Measurements from ENCODE around the gene PIRT. TPM values are rescaled to one million over a fixed set of nuclear protein-coding genes. Genes with fewer than 3 reads are reported as not detected.

The PIRT gene
- total RNA-seq, 4 donors from 2014 or later: 0.42 to 3.5 (median 1.5) TPM

DNA sequence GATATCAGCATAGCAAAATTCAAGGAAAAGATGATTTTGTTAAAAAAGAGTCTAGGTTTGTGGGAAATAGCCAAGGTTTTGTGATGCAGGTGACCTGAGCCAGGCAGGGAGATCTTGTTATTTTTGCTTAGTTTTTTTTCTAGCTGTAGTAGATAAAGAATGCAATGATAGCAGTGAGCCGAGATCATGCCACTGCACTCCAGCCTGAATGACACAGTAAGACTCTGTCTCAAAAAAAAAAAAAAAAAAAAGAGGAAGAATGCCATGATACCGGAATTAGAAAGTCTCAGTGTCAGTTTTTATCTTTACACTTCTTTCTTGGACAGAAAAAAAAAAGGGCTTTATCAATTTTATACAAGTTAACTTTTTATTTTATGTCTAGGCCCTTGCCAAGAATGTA is 61.5 kb downstream of the PIRT start:
- no peaks in the 10 kb centered on the region for H3K27me3 ChIP-seq
- H3K9me3 ChIP-seq: peaks cover 0 to 7% (median 1%) of the 10 kb centered on the region in 4 donors
- no peak for TF ChIP-seq EP300 (IDR thresholded peaks at IDR 0.05)
- TF ChIP-seq POLR2AphosphoS5 (IDR thresholded peaks at IDR 0.05): no peak
- no peak for TF ChIP-seq CTCF (IDR thresholded peaks at IDR 0.05)
- TF ChIP-seq POLR2A (IDR thresholded peaks at IDR 0.05; ENCODE audit: low read depth): no peak
- no peak overlapping the region for H3K27ac ChIP-seq (replicated peaks in 1 of 4)
- 54% methylated on average over 2 of the region's 2 CpGs for WGBS
- no peaks in the 10 kb centered on the region for H3K4me1 ChIP-seq
- no peak overlapping the region for H3K4me3 ChIP-seq
- no peak for DNase-seq (ENCODE audit: extremely low spot score)
- intact Hi-C loops (cut with DNase I): no loop called here
- H3K36me3 ChIP-seq: no peaks in the 10 kb centered on the region

DNA sequence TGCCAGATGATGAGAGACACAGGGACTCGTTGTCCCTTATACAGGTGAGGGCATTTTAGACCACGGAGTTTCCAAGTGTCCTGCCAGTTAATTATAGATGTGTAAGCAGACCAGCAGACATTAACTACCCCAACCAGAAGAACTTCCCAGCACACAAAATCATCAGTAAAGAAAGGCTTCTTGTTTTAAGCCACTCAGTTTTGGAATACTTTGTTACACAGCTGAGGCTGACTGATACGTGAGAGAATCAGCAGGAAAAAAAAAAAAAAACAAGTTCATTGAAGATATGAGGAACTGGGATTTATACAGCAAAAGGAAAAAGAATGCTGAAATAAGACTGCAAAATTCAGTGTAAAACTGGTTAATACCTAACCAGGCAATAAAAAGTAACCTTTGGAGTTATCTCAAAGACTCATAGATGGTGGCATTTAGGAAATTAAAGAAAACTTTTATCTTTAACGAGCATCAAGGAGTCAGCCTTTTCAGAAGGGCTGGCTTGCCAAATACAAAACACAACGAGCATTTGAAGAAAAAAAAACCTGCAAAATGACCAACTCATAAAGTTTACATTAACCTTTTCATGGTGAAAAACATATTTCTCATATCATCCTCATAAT is 62.0 kb downstream of the PIRT start:
- 80% methylated on average over 5 of the region's 5 CpGs for WGBS
- Histone ChIP-seq H3K4me3 (no peak overlapping the region), H3K36me3 (no peaks in the 10 kb centered on the region), H3K27me3 (no peaks in the 10 kb centered on the region), H3K27ac (replicated peaks in 1 of 4) (no peak overlapping the region), H3K9me3 (peaks cover 0 to 7% (median 1%) of the 10 kb centered on the region in 4 donors), H3K4me1 (no peaks in the 10 kb centered on the region)
- TF ChIP-seq POLR2A (IDR thresholded peaks at IDR 0.05; ENCODE audit: low read depth) (no peak), CTCF (IDR thresholded peaks at IDR 0.05) (no peak), EP300 (IDR thresholded peaks at IDR 0.05) (no peak), POLR2AphosphoS5 (IDR thresholded peaks at IDR 0.05) (no peak)
- intact Hi-C loops (cut with DNase I): no loop called here
- no peak for DNase-seq (ENCODE audit: extremely low spot score)

DNA sequence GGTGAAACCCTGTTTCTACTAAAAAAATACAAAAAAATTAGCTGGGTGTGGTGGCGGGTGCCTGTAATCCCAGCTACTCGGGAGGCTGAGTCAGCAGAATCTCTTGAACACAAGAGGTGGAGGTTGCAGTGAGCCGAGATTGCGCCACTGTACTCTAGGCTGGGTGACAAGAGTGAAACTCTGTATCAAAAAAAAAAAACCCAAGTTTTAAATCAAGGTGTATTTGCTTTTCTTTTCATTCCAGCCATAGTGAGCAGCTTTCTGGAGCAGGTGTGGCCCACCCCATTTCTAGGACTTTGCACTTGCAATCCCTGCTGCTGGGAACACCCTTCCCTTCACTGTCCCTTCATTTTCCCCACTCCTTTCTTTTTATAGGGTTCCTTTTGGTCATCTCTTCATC is 62.8 kb downstream of the PIRT start:
- Histone ChIP-seq H3K27ac (replicated peaks in 1 of 4) (no peak overlapping the region), H3K36me3 (no peaks in the 10 kb centered on the region), H3K9me3 (peaks cover 0 to 7% (median under 1%) of the 10 kb centered on the region in 4 donors), H3K4me1 (no peaks in the 10 kb centered on the region), H3K4me3 (no peak overlapping the region), H3K27me3 (no peaks in the 10 kb centered on the region)
- WGBS: 87% methylated on average over 4 of the region's 4 CpGs
- no peak for DNase-seq (ENCODE audit: extremely low spot score)
- TF ChIP-seq POLR2A (IDR thresholded peaks at IDR 0.05; ENCODE audit: low read depth) (no peak), EP300 (IDR thresholded peaks at IDR 0.05) (no peak), CTCF (IDR thresholded peaks at IDR 0.05) (no peak), POLR2AphosphoS5 (IDR thresholded peaks at IDR 0.05) (no peak)
- intact Hi-C loops (cut with DNase I): no loop called here

DNA sequence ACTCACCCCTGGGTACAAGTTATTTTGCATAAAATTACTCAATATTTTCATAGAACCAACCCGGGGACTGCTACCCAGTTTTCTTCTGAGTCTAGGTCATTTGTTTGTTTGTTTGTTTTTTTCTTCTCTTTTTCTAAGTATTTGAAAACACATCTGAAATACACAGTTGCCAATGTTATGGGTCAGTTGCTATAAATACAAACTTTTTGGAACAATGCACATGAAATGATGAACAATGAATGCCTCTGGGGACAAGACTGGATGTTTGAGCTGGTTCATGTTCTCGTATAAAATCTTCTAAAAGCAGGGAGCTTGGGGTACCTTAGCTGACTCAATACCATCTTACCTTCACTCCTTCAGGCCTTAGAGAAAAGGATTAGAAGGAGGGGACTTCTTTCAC is 64.5 kb downstream of the PIRT start:
- intact Hi-C loops (cut with DNase I): no loop called here
- H3K9me3 ChIP-seq: peaks cover 0 to 7% (median 2%) of the 10 kb centered on the region in 4 donors
- H3K36me3 ChIP-seq: no peaks in the 10 kb centered on the region
- no peak overlapping the region for H3K27ac ChIP-seq (replicated peaks in 1 of 4)
- WGBS: 80% methylated on average over 2 of the region's 2 CpGs
- H3K4me3 ChIP-seq: no peak overlapping the region
- no peaks in the 10 kb centered on the region for H3K27me3 ChIP-seq
- TF ChIP-seq CTCF (IDR thresholded peaks at IDR 0.05) (no peak), POLR2AphosphoS5 (IDR thresholded peaks at IDR 0.05) (no peak), EP300 (IDR thresholded peaks at IDR 0.05) (no peak), POLR2A (IDR thresholded peaks at IDR 0.05; ENCODE audit: low read depth) (no peak)
- DNase-seq (ENCODE audit: extremely low spot score): no peak
- H3K4me1 ChIP-seq: no peaks in the 10 kb centered on the region

Small RNAs within 50 kb of the gene (small RNA-seq; reads per million reads assigned to genes)
- gene AC015908.2: 0 reads per million in 3 donors
- 0 reads per million in 3 donors for gene RNU6-1065P
- gene TMEM238L: 0 reads per million in 3 donors

Other genes starting within 250 kb of the PIRT start
- 1 to 10 TPM in 3 of 4 donors, under 1 TPM in 1; 0.83 to 2.4 (median 1.6) TPM for gene MYH3, start 180.8 kb downstream of the PIRT start, total RNA-seq
- 10 to 100 TPM; 16.7 to 23.1 (median 18.6) TPM for gene SCO1, start 140.6 kb downstream of the PIRT start, total RNA-seq
- 10 to 100 TPM in 1 of 4 donors, 1 to 10 TPM in 3; 5.8 to 12.2 (median 8.5) TPM for gene ADPRM, start 140.5 kb downstream of the PIRT start, total RNA-seq
- 10 to 100 TPM in 2 of 4 donors, 1 to 10 TPM in 2; 7.5 to 15.4 (median 11.1) TPM for gene TMEM220, start 108.1 kb downstream of the PIRT start, total RNA-seq
- not detected for gene TMEM238L, start 34.0 kb downstream of the PIRT start, total RNA-seq

Data from esophagus muscularis mucosa (tissue), 4 donors.